ENCODE results near the gene HUS1.
A peak's percentile ranks its signal among the peaks of the same experiment; 100 is the strongest.

HUS1 gene

DNA sequence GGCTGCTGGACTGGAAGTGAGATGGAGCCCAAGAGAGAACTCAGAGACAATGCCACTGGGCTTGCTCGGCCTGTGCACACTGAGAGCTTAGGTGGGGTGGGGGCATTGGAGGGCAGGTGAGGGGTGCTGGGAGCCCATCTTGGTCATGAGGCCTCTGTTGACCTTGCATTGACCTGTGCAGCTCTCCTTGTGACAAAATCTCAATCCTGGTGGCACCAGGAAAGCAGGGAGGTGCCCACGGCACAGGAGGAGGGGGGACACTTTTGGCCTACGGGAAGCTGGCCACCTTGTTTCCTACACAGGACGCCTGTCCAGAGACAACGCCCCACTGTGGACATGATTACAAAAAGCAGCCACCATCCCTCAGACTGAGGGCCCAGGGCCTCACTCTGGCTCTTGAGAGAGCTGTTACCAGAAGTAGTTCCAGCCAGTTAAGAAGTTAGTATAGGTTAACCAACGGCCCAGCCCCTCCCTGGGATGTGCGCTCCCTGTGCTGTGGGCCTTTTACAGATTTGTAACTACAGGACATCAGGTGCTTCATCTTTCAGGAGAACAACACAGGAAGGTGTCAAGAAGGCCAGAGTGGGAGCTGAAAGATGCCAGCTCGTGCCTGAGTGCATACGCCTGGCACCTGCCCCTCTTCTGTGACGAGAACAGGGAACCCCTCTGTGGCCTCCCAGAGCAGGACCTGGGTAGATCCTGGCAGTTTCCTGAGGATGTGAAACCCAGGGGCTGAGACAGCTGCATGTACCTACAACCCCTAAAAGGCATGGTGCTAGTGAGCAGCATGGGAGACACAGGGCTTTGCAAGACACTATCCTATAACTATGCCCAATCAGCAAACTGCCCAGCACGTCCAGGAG lies 41.5 kb downstream of the HUS1 start:
- H3K4me3 ChIP-seq: 0 out of 20 replicates have a peak overlapping the region, but pooled peaks of 1 of the 10 experiments have one; percentile 19
- peaks cover 48 to 84% (median 53%) of the 10 kb centered on the region in 10 experiments for H3K4me1 ChIP-seq
- no peak for TF ChIP-seq Cebpa-rat (IDR thresholded peaks at IDR 0.05)
- no peaks in the 10 kb centered on the region for H3K9me3 ChIP-seq (replicated peaks in 1 of 11)
- peak overlapping the region in 3 of 11 experiments; percentile 9 to 13 (median 11); a peak in 5 of 22 replicates for H3K27ac ChIP-seq
- H3K4me2 ChIP-seq: peak overlapping the region; percentile 73 to 90 (median 86)
- no peaks in the 10 kb centered on the region; a peak in 1 of 22 replicates for H4K20me1 ChIP-seq
- H3K27me3 ChIP-seq: no peaks in the 10 kb centered on the region
- no peaks in the 10 kb centered on the region for H3K36me3 ChIP-seq
- H3K9ac ChIP-seq: peak overlapping the region in 2 of 11 experiments; percentile 5 to 24; a peak in 3 of 22 replicates

GRCh38 chr7:47937065-47937687 lies 42.2 kb downstream of the HUS1 start:
- H3K4me3 ChIP-seq: 0 out of 20 replicates have a peak overlapping the region, but pooled peaks of 1 of the 10 experiments have one; percentile 19
- H3K4me2 ChIP-seq: peak overlapping the region; percentile 73 to 90 (median 86)
- no peaks in the 10 kb centered on the region for H3K9me3 ChIP-seq (replicated peaks in 1 of 11)
- H4K20me1 ChIP-seq: no peaks in the 10 kb centered on the region; a peak in 1 of 22 replicates
- H3K27me3 ChIP-seq: no peaks in the 10 kb centered on the region
- peaks cover 48 to 85% (median 53%) of the 10 kb centered on the region in 10 experiments for H3K4me1 ChIP-seq
- H3K27ac ChIP-seq: peak overlapping the region in 3 of 11 experiments; percentile 11 to 38 (median 13); a peak in 3 of 22 replicates
- peak overlapping the region in 2 of 11 experiments; percentile 5 to 24; a peak in 2 of 22 replicates for H3K9ac ChIP-seq
- TF ChIP-seq Cebpa-rat (IDR thresholded peaks at IDR 0.05): no peak
- no peaks in the 10 kb centered on the region for H3K36me3 ChIP-seq

GRCh38 chr7:47936323-47936722 lies 43.1 kb downstream of the HUS1 start:
- no peak overlapping the region for H3K9ac ChIP-seq
- H3K36me3 ChIP-seq: no peaks in the 10 kb centered on the region

DNA sequence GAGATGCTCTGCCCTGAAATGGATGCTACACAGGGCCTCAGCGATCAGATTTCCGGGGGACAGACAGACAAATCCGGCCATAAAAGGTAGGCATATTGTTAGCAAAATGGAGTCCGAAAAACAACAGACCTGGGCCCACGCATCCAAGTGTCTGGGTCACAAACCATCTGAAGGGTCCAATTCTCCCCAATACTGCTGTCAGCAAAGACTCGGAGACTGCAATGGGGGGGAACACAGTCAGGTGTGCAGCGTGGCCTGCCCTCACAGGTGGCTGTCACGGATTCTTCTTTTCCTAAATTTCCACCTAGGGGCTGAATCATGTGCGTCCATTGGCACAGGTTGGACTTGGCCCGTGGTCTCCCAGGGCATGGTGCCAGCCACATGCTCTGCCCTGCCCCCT lies 44.1 kb downstream of the HUS1 start:
- Histone ChIP-seq H3K9ac (no peak overlapping the region), H3K9me3 (replicated peaks in 1 of 11) (no peaks in the 10 kb centered on the region), H3K36me3 (no peaks in the 10 kb centered on the region), H3K4me1 (peaks cover 34 to 69% (median 51%) of the 10 kb centered on the region in 10 experiments), H3K4me2 (peak overlapping the region in 7 of 11 experiments; percentile 13 to 90 (median 78); a peak in 8 of 22 replicates), H3K4me3 (no peak overlapping the region), H4K20me1 (no peaks in the 10 kb centered on the region; a peak in 1 of 22 replicates), H3K27ac (no peak overlapping the region), H3K27me3 (no peaks in the 10 kb centered on the region)
- no peak for TF ChIP-seq Cebpa-rat (IDR thresholded peaks at IDR 0.05)

More at GRCh38 chr7:47936323-47936722, 43.1 kb downstream of the HUS1 start:
- no peaks in the 10 kb centered on the region for H3K9me3 ChIP-seq (replicated peaks in 1 of 11)
- H3K4me2 ChIP-seq: peak overlapping the region; percentile 41 to 90 (median 78)
- H4K20me1 ChIP-seq: no peaks in the 10 kb centered on the region; a peak in 1 of 22 replicates
- no peak overlapping the region for H3K4me3 ChIP-seq
- peaks cover 42 to 79% (median 53%) of the 10 kb centered on the region in 10 experiments for H3K4me1 ChIP-seq
- H3K27ac ChIP-seq: no peak overlapping the region
- no peak for TF ChIP-seq Cebpa-rat (IDR thresholded peaks at IDR 0.05)
- H3K27me3 ChIP-seq: no peaks in the 10 kb centered on the region

DNA sequence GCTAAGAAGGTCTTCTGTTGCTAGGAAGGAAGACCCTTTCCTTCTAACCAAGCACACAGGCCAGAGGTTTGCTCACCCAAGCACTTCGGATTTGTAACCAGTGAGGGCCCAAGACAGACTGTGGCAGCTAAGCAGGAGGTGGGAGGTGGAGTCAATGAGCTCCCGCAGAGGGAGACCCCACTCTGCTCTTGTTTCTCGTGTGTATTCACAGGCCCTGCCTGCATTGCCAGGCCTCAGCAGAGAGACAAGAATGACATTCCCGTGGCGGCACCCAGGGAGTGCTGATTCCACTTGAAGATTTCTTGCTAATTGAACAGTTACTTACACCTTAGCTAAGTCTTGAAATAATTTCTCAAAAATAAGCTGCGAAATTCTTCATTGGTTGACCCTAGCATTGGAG lies 44.6 kb downstream of the HUS1 start:
- H3K27me3 ChIP-seq: no peaks in the 10 kb centered on the region
- peak overlapping the region in 10 of 11 experiments; percentile 3 to 90 (median 46); a peak in 11 of 22 replicates for H3K4me2 ChIP-seq
- no peaks in the 10 kb centered on the region; a peak in 1 of 22 replicates for H4K20me1 ChIP-seq
- peaks cover 34 to 64% (median 51%) of the 10 kb centered on the region in 10 experiments for H3K4me1 ChIP-seq
- peak overlapping the region in 1 of 11 experiments; percentile 17; a peak in 1 of 22 replicates for H3K27ac ChIP-seq
- no peak overlapping the region for H3K9ac ChIP-seq
- H3K9me3 ChIP-seq (replicated peaks in 1 of 11): no peaks in the 10 kb centered on the region
- no peaks in the 10 kb centered on the region for H3K36me3 ChIP-seq
- no peak overlapping the region for H3K4me3 ChIP-seq
- TF ChIP-seq Cebpa-rat (IDR thresholded peaks at IDR 0.05): no peak

DNA sequence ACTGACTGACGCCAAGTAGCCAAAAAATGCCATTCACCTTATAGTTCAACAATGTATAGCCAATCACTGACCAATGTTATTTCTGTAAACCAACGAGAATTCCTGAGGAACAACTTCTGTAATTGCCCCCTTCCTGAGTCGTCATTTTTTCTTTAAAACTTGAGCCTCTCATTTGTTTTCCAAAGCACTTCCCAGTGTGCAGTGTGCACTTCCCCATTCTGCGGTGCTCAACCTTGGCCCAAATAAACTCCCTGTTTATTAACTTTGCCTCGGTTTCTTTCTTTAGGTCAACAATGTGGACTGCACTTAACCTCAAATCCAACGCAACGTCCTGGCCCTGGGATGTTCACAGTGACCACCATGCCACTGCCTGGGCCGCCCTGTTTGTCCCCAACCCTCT lies 46.2 kb downstream of the HUS1 start:
- Histone ChIP-seq H3K27ac (no peak overlapping the region), H3K36me3 (no peaks in the 10 kb centered on the region), H3K27me3 (no peaks in the 10 kb centered on the region), H3K4me3 (no peak overlapping the region), H3K4me1 (peaks cover 30 to 60% (median 51%) of the 10 kb centered on the region in 10 experiments), H3K9ac (no peak overlapping the region), H3K9me3 (replicated peaks in 1 of 11) (no peaks in the 10 kb centered on the region), H4K20me1 (no peaks in the 10 kb centered on the region; a peak in 1 of 22 replicates), H3K4me2 (peak overlapping the region in 3 of 11 experiments; percentile 6 to 57 (median 51); a peak in 5 of 22 replicates)
- TF ChIP-seq Cebpa-rat (IDR thresholded peaks at IDR 0.05): no peak

- H3K36me3 ChIP-seq: no peaks in the 10 kb centered on the region
- no peak overlapping the region for H3K9ac ChIP-seq
- no peaks in the 10 kb centered on the region for H3K27me3 ChIP-seq
- no peak for TF ChIP-seq Cebpa-rat (IDR thresholded peaks at IDR 0.05)
- no peaks in the 10 kb centered on the region for H3K9me3 ChIP-seq (replicated peaks in 1 of 11)
- H3K27ac ChIP-seq: no peak overlapping the region
- peaks cover 23 to 55% (median 45%) of the 10 kb centered on the region in 10 experiments for H3K4me1 ChIP-seq
- peak overlapping the region in 3 of 11 experiments; percentile 6 to 57 (median 51); a peak in 5 of 22 replicates for H3K4me2 ChIP-seq
- H3K4me3 ChIP-seq: no peak overlapping the region
- no peaks in the 10 kb centered on the region for H4K20me1 ChIP-seq
Measured at GRCh38 chr7:47932466-47933037, 46.9 kb downstream of the HUS1 start.

GRCh38 chr7:47932016-47932415 lies 47.4 kb downstream of the HUS1 start:
- H4K20me1 ChIP-seq: no peaks in the 10 kb centered on the region
- H3K27ac ChIP-seq: no peak overlapping the region
- no peak overlapping the region for H3K4me3 ChIP-seq
- H3K36me3 ChIP-seq: no peaks in the 10 kb centered on the region
- H3K4me1 ChIP-seq: peaks cover 19 to 51% (median 41%) of the 10 kb centered on the region in 10 experiments
- H3K9me3 ChIP-seq (replicated peaks in 1 of 11): no peaks in the 10 kb centered on the region
- H3K9ac ChIP-seq: no peak overlapping the region
- H3K27me3 ChIP-seq: no peaks in the 10 kb centered on the region
- peak overlapping the region in 1 of 11 experiments; percentile 57; a peak in 1 of 22 replicates for H3K4me2 ChIP-seq
- TF ChIP-seq Cebpa-rat (IDR thresholded peaks at IDR 0.05): no peak
